IMR-90 (cell line): ENCODE results near the gene FOXO3. TPM values are rescaled to one million over a fixed set of nuclear protein-coding genes. Genes with fewer than 3 reads are reported as not detected.

Experiments
- ATAC-seq: fragments of 200-7000 bp; cut with Tn5 transposase; 2 replicates; pipeline ENCODE4 v1.9.1; 2020; ENCODE audit warnings: low read depth, mild to moderate bottlenecking, moderate library complexity
- BruUV-seq: library from RNA; stranded (reverse); fragments of 400-500 nt; replicated peaks from 2 replicates; lab custom pipeline; 2021; lab: Mats Ljungman, UMichigan
- CTCF ChIA-PET: fragments of 300-600 bp; formaldehyde crosslinking; extraction: SDS; loops from one replicate; lab custom pipeline; 2021; ENCODE audit warnings: antibody characterized with exemption; lab: Yijun Ruan, JAX
- POLR2A ChIA-PET: fragments of 300-600 bp; sonication (Branson Sonifier 250); formaldehyde crosslinking; loops from one replicate; lab custom pipeline; 2022; ENCODE audit warnings: antibody characterized with exemption; ENCODE audit not compliant: unreplicated experiment; lab: Charles Lee
- DNase-seq: peaks from one replicate; pipeline ENCODE4 v3.0.0; 2013
- H2AFZ ChIP-seq: replicated peaks from 2 replicates; pipeline ENCODE3; 2013; ENCODE audit warnings: low read length, mild to moderate bottlenecking; ENCODE audit not compliant: poor library complexity
- H2AK5ac ChIP-seq: 2 replicates; pipeline ENCODE4 v1.6.1; 2013; ENCODE audit warnings: low read depth, low read length, inconsistent platforms
- H2AK9ac ChIP-seq: replicated peaks from 2 replicates; pipeline ENCODE3; 2013; ENCODE audit warnings: mild to moderate bottlenecking, low read depth, low read length, moderate library complexity; ENCODE audit not compliant: poor library complexity
- H2BK120ac ChIP-seq: 2 replicates; pipeline ENCODE4 v1.6.1; 2013; ENCODE audit warnings: low read depth, low read length, inconsistent platforms
- H2BK15ac ChIP-seq: 3 replicates; pipeline ENCODE4 v1.6.1; 2013; ENCODE audit warnings: low read depth, low read length, inconsistent platforms
- H2BK20ac ChIP-seq: 2 replicates; pipeline ENCODE4 v1.6.1; 2013; ENCODE audit warnings: low read depth, mild to moderate bottlenecking, inconsistent platforms, low read length, moderate library complexity
- H2BK5ac ChIP-seq: 2 replicates; pipeline ENCODE4 v1.6.1; 2013; ENCODE audit warnings: mild to moderate bottlenecking, low read depth, low read length, inconsistent platforms; ENCODE audit not compliant: poor library complexity, severe bottlenecking
- H3K14ac ChIP-seq: replicated peaks from 2 replicates; pipeline ENCODE4 v1.6.1; 2013; ENCODE audit warnings: low read depth, low read length, inconsistent platforms
- H3K18ac ChIP-seq: 2 replicates; pipeline ENCODE4 v1.6.1; 2013; ENCODE audit warnings: low read depth, low read length, control low read depth
- H3K23ac ChIP-seq: 2 replicates; pipeline ENCODE4 v1.6.1; 2013; ENCODE audit warnings: low read depth, low read length, inconsistent platforms
- H3K27ac ChIP-seq: 2 replicates; pipeline ENCODE4 v1.5.1; 2013; ENCODE audit warnings: mild to moderate bottlenecking, control low read depth, low read length; ENCODE audit not compliant: insufficient read depth
- H3K27me3 ChIP-seq: 2 replicates; pipeline ENCODE4 v1.6.1; 2013; ENCODE audit warnings: low read length; ENCODE audit not compliant: control insufficient read depth, insufficient read depth
- H3K36me3 ChIP-seq: 2 replicates; pipeline ENCODE4 v1.6.1; 2013; ENCODE audit warnings: low read length, mixed read lengths; ENCODE audit not compliant: control insufficient read depth, insufficient read depth
- H3K4ac ChIP-seq: 2 replicates; pipeline ENCODE4 v1.6.1; 2013; ENCODE audit warnings: low read depth, low read length, inconsistent platforms
- H3K4me1 ChIP-seq: 2 replicates; pipeline ENCODE4 v1.6.1; 2013; ENCODE audit warnings: low read length, mixed read lengths; ENCODE audit not compliant: control insufficient read depth, insufficient read depth
- H3K4me2 ChIP-seq: 2 replicates; pipeline ENCODE4 v1.6.1; 2013; ENCODE audit warnings: low read depth, mild to moderate bottlenecking, control low read depth, low read length, moderate library complexity
- H3K4me3 ChIP-seq: 2 replicates; pipeline ENCODE4 v1.5.1; 2013; ENCODE audit warnings: low read depth, mild to moderate bottlenecking, control low read depth, low read length, moderate library complexity; ENCODE audit not compliant: insufficient read depth
- H3K56ac ChIP-seq: 2 replicates; pipeline ENCODE4 v1.6.1; 2013; ENCODE audit warnings: low read length, inconsistent platforms; ENCODE audit not compliant: insufficient read depth; ENCODE audit errors: extremely low read depth
- H3K79me1 ChIP-seq, 2 experiments: 2 replicates each; pipeline ENCODE4 v1.6.1; 2013; ENCODE audit warnings: low read length in 2 of 2, inconsistent platforms in 1 of 2, low read depth in 1 of 2
- H3K9ac ChIP-seq: 2 replicates; pipeline ENCODE4 v1.6.1; 2013; ENCODE audit warnings: low read depth, low read length, control low read depth
- H3K9me1 ChIP-seq: 2 replicates; pipeline ENCODE4 v1.6.1; 2013; ENCODE audit warnings: low read length, inconsistent platforms; ENCODE audit not compliant: insufficient read depth
- H3K9me3 ChIP-seq: 2 replicates; pipeline ENCODE4 v1.6.1; 2013; ENCODE audit warnings: low read length; ENCODE audit not compliant: control insufficient read depth, insufficient read depth
- H4K20me1 ChIP-seq: 2 replicates; pipeline ENCODE4 v1.6.1; 2013; ENCODE audit warnings: low read length, inconsistent platforms; ENCODE audit not compliant: insufficient read depth
- H4K5ac ChIP-seq: 2 replicates; pipeline ENCODE4 v1.6.1; 2013; ENCODE audit warnings: mild to moderate bottlenecking, low read depth, low read length, control low read depth
- H4K8ac ChIP-seq, 2 experiments: 2 replicates each; pipeline ENCODE4 v1.6.1; 2013; ENCODE audit warnings: low read depth in 2 of 2, low read length in 2 of 2, control low read depth in 1 of 2, inconsistent platforms in 1 of 2
- H4K91ac ChIP-seq: 2 replicates; pipeline ENCODE4 v1.6.1; 2013; ENCODE audit warnings: low read depth, low read length, inconsistent platforms; ENCODE audit not compliant: insufficient read depth
- BHLHE40 ChIP-seq: fragments of 150-350 bp; IDR thresholded peaks from 2 replicates; pipeline ENCODE4 v1.6.1; 2016; ENCODE audit warnings: mild to moderate bottlenecking, low read depth, low read length
- CEBPB ChIP-seq: IDR thresholded peaks from 2 replicates; pipeline ENCODE4 v1.6.1; 2012; ENCODE audit warnings: low read depth, low read length, improper control_type of control experiment
- CHD1 ChIP-seq: IDR thresholded peaks from 2 replicates; pipeline ENCODE4 v1.6.1; 2012; ENCODE audit warnings: low read depth, low read length, improper control_type of control experiment
- FOS ChIP-seq: fragments of 150-350 bp; IDR thresholded peaks from 2 replicates; pipeline ENCODE4 v1.6.1; 2016; ENCODE audit warnings: low read depth, low read length
- MAZ ChIP-seq: IDR thresholded peaks from 2 replicates; pipeline ENCODE4 v1.6.1; 2012; ENCODE audit warnings: low read depth, mild to moderate bottlenecking, low read length, improper control_type of control experiment, moderate library complexity, borderline replicate concordance
- MXI1 ChIP-seq: IDR thresholded peaks from 2 replicates; pipeline ENCODE4 v1.6.1; 2012; ENCODE audit warnings: low read depth, mild to moderate bottlenecking, low read length, moderate library complexity, borderline replicate concordance
- NFE2L2 ChIP-seq: fragments of 150-350 bp; IDR thresholded peaks from 2 replicates; pipeline ENCODE4 v1.6.1; 2016; ENCODE audit warnings: low read depth, mild to moderate bottlenecking, low read length
- RCOR1 ChIP-seq: IDR thresholded peaks from 2 replicates; pipeline ENCODE4 v1.6.1; 2012; ENCODE audit warnings: mild to moderate bottlenecking, low read length, improper control_type of control experiment; ENCODE audit not compliant: insufficient replicate concordance
- RFX5 ChIP-seq: IDR thresholded peaks from 2 replicates; pipeline ENCODE4 v1.8.0; 2012; ENCODE audit warnings: low read depth, mild to moderate bottlenecking, low read length, moderate library complexity
- SMC3 ChIP-seq: fragments of 150-350 bp; IDR thresholded peaks from 2 replicates; pipeline ENCODE4 v1.6.1; 2016; ENCODE audit warnings: low read depth, mild to moderate bottlenecking, antibody characterized with exemption, low read length, moderate library complexity
- WGBS, 2 experiments: methylation state at CpG; one replicate each; pipeline versions ENCODE4 v1.1.5 to v1.1.7; 2013; ENCODE audit warnings: missing lambda C conversion rate in 2 of 2; ENCODE audit not compliant: insufficient read length in 1 of 2; ENCODE audit errors: extremely low coverage in 2 of 2; 5-methylcytosine and 5-hydroxymethylcytosine counted together
- dilution Hi-C: fragments of 300-500 bp; cut with HindIII; formaldehyde crosslinking; loops from one replicate; pipeline ENCODE4 v1.14.3; 2018; ENCODE audit warnings: low sequenced_read_pairs; ENCODE audit not compliant: unreplicated experiment
- in situ Hi-C: fragments of 300-500 bp; cut with MboI; formaldehyde crosslinking; loops from 3 replicates; pipeline ENCODE4 v1.14.3; 2019; ENCODE audit warnings: low sequenced_read_pairs, inconsistent platforms, mixed read lengths
- intact Hi-C: fragments of 100-400 bp; cut with micrococcal nuclease; formaldehyde crosslinking; loops from 2 replicates; pipeline ENCODE4 v1.10.0; 2022
- polyA plus RNA-seq, 3 experiments: library from polyadenylated mRNA; depleted of rRNA; stranded (reverse); fragments of >200 nt; gene quantifications; 2 replicates each; pipeline ENCODE4 v1.2.3, GENCODE V29; 2012; ENCODE audit warnings: low replicate concordance in 1 of 3
- total RNA-seq: library from RNA; depleted of rRNA; stranded (reverse); fragments of >200 nt; gene quantifications from 2 replicates; pipeline ENCODE4 v1.2.3, GENCODE V29; 2012
- TF ChIP-seq, protein P1 (sequence below): conservative IDR thresholded peaks from 2 replicates; pipeline ENCODE4 v1.5.1; 2012; ENCODE audit warnings: mild to moderate bottlenecking, low read depth, low read length, improper control_type of control experiment

Gene FOXO3
- total and polyA plus RNA-seq, 2 of the 4 experiments (the other 2 are of a cell fraction): 17.5 to 38.7 TPM

DNA sequence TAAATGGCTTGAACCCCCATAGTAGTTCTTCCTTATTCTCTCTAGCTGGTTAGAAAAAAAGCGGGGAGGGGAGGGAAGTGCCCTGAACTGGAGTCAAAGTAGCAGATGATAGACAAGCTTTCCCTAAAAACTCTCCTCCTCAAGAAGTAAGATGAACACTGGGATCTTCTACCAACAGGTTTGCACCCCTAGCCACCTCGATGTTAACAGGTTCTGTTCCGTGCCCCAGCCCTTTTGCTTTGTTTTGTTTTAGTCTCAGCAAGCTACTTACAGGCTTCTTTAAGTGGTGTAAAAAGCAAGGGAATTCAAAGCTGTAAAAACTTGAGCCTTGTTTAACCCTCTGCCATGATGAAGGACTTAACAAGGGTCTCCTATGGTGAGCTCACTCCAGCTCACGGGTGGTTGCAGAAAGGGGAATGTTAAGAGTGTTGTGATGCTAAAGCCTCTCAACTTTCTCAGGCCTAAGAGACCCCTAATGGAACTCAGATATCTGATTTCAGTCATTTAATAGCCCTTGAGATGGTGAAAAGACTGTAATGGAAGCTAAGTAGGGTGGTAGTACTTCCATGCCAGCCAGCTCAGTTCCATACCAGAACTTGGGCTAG is 106.0 kb downstream of the FOXO3 start:
- intact Hi-C loops (loop anchor here (10.0 kb wide), 1 partner anchor 408 kb away; no protein-coding TSS in a partner anchor), in situ Hi-C loops (no loop called here), dilution Hi-C loops (no loop called here)
- Histone ChIP-seq H3K9me1 (peaks cover 13% of the 10 kb centered on the region), H3K18ac (no peak overlapping the region), H2AFZ (no peak overlapping the region), H3K79me1 (peaks cover 59 to 65% of the 10 kb centered on the region in 2 experiments), H3K9ac (no peak overlapping the region), H4K8ac (no peak overlapping the region), H4K91ac (no peak overlapping the region), H4K5ac (no peak overlapping the region), H2BK15ac (no peak overlapping the region), H3K9me3 (no peaks in the 10 kb centered on the region), H3K23ac (no peak overlapping the region), H3K4me1 (peaks cover 14% of the 10 kb centered on the region), H3K14ac (no peak overlapping the region), H2BK5ac (no peak overlapping the region), H3K27me3 (no peaks in the 10 kb centered on the region), H3K56ac (no peak overlapping the region), H4K20me1 (peaks cover 53% of the 10 kb centered on the region), H3K4me3 (no peak overlapping the region), H2AK5ac (no peak overlapping the region), H3K27ac (no peak overlapping the region), H3K36me3 (peaks cover 19% of the 10 kb centered on the region), H2BK120ac (no peak overlapping the region), H3K4me2 (no peak overlapping the region), H2AK9ac (no peak overlapping the region), H2BK20ac (no peak overlapping the region), H3K4ac (no peak overlapping the region)
- ChIA-PET CTCF (no interaction called here), POLR2A (no interaction called here)
- BruUV-seq: no TSS peak
- no peak for ATAC-seq
- WGBS, 2 experiments: no CpG with 5 or more reads among the region's 4 CpGs
- DNase-seq: no peak
- no peak for TF ChIP-seq MXI1
- no peak for TF ChIP-seq SMC3
- no peak for TF ChIP-seq CEBPB
- no peak for TF ChIP-seq NFE2L2
- TF ChIP-seq RFX5: no peak
- no peak for TF ChIP-seq FOS
- no peak for TF ChIP-seq MAZ
- TF ChIP-seq BHLHE40: no peak
- TF ChIP-seq RCOR1: no peak
- TF ChIP-seq CHD1: no peak
- TF ChIP-seq, protein P1, sequence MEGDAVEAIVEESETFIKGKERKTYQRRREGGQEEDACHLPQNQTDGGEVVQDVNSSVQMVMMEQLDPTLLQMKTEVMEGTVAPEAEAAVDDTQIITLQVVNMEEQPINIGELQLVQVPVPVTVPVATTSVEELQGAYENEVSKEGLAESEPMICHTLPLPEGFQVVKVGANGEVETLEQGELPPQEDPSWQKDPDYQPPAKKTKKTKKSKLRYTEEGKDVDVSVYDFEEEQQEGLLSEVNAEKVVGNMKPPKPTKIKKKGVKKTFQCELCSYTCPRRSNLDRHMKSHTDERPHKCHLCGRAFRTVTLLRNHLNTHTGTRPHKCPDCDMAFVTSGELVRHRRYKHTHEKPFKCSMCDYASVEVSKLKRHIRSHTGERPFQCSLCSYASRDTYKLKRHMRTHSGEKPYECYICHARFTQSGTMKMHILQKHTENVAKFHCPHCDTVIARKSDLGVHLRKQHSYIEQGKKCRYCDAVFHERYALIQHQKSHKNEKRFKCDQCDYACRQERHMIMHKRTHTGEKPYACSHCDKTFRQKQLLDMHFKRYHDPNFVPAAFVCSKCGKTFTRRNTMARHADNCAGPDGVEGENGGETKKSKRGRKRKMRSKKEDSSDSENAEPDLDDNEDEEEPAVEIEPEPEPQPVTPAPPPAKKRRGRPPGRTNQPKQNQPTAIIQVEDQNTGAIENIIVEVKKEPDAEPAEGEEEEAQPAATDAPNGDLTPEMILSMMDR: no peak
